ENCODE results near the gene MEIS1.

The MEIS1 gene

DNA sequence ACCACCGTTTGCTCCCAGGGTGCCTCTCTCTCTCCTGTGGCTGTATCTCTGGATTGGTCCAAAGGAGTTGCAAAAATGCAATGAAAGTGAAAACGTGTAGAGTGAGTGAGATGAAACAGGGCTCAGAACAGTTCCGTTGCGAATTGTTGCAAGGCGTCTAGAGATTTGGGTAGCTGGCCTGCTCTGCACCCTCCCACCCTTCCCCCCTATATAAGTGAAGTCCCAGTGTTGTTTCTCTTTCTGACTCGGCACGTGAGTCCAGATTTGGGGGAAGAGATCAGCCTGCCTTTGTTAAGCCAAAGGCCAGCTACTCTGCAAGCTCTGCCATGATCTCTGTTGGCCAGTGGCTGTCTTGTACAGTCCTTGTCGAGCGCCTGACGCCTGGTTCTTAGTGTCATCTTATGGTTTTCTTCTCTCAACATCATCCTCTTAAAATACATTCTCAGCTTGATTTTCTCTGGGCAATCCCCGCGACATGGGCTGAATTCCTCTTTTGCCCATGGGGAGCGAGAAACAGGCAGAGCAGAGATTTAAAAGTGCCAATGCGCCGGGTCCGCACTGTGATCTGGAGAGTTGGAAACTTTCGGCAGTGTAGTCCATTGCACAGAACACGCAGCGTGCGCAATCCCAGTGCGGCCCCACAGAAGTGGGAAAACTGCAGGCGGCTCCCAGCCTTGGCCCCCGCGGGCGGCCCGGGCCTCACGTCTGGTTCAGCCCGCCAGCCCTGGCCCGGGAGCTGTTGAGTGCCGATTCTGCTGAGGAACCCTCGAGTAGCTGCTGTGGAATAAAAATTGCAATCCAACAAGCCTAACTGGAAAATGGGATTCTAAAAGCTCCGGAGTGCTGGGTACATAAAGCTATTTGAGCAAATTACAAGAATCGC lies 9.3 kb downstream of the MEIS1 start:
- DNase-seq (ENCODE audit: low read depth), result no peak

DNA sequence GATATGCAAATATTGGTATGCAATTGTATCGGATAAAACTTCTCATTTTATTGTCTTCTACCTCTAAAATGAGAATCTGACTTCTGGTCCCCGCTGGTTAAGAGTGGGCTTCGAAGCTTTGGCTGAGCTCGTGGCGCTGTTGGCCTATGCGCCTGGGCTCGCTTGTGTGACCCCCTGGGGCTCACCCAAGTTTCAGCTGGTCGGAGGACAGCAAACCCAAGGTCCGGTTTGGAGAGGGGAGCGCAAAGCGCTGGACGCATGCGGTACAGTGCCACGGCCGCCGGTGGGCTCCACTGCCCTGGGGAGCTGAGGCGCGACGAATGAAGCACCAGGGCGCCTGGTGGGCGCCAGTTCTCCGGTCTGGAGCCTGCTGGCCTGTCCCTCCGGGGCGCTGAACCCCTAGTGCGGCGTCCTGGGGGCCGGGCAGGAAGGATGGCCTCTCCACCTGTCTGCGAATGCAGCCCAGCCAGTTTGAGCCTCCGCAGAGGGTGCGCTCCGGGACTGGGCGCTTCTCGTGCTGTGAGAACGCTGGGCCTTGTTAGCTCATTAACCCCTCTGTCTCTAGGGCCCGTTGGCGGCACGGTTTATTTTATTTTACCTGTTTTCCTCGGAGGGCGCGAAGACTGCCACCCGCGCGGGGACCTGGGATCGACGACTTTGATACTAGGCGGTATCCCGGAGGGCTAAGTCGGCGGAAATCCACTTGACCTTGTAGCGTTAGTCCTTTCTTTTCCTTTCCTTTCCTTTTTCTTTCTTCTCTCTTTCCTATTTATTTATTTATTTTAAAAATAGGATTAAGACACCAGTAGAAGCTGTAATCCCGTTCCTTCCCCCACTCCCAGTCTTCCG lies 10.4 kb downstream of the MEIS1 start:
- no peak for DNase-seq (ENCODE audit: low read depth)

DNA sequence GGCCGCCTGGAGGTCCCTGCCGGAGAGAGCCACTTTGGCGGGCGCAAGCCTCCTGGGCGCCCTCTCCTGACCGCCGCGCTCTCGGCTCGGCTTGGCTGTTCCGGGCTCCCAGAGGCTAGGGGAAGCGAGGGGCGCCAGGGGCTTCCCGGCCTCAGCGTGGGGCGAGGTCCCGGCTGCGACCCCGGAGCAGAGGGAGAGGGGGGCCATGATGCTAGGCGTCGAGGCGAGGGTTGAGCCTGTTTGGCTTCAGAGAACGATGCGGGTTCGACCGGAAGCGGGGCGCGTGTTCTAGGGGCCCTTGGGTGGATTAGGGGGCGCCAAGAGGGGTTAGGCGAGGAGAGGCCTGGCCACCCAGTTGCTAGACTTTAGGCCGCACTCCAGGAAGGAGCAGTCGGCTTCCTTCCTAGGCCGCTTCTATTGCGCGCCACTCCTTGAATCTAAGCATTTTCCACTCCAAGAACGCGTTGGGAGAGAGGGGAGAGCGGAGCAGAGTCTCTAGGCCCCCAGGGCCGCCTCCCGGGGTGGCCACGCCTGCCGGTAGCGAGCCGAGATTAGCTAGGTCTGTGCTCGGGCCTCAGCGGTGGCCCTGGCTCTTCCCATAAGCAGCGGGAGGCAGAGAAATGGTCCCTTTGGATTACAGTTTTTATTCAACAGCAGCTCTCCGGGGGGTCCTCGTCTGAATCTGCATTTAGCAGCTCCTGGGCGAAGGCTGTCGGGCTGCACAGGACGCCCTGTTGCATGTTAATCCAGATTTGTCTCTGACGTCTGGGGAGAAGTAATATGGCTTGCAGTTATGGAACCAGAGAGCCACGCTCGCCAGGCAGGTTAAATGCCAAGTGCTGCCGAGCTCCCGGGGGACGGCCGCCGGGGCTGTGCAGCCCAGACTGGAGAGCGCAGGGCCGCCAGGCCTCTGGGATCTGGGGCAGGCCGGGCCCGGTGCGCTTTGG lies 11.3 kb downstream of the MEIS1 start:
- DNase-seq (ENCODE audit: low read depth), result no peak

DNA sequence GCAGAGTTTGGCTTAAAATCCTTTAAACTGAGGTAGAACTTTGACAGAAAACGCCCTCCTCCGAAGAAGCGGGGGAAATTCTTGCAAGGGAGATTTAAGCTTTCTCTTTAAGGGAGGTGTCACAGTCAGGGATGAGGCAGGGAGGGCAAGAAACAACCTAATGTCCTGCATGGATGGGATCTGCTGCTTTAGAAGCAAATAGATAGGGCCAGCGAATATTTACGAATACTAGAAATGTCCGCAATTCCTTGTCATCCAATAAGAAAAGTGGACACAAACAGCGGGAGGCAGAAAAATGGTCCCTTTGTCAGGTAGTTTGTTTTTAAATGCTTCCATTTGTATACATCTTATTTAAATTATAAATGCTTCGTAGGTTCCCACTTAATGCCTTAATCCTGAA lies 12.0 kb downstream of the MEIS1 start:
- DNase-seq (ENCODE audit: low read depth), result no peak

DNA sequence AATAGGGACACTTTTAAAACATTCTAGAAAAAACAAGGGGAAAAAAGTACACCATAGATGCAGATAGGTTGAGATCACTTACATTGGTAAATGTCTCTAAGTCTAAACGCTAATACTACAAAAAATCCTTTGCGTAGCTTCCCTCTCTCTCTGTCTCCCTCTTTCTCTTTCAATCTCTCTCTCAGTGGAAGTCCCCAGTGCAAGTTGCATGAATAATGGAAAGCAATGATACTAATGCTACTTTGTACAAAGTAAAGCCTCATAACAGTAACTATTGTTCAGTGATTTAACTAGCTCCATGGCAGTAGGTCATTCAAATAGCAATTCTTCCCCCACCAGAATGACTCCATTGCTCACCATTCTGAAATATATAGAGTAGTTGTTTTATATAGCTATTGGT lies 12.8 kb downstream of the MEIS1 start:
- DNase-seq (ENCODE audit: low read depth), result no peak

DNA sequence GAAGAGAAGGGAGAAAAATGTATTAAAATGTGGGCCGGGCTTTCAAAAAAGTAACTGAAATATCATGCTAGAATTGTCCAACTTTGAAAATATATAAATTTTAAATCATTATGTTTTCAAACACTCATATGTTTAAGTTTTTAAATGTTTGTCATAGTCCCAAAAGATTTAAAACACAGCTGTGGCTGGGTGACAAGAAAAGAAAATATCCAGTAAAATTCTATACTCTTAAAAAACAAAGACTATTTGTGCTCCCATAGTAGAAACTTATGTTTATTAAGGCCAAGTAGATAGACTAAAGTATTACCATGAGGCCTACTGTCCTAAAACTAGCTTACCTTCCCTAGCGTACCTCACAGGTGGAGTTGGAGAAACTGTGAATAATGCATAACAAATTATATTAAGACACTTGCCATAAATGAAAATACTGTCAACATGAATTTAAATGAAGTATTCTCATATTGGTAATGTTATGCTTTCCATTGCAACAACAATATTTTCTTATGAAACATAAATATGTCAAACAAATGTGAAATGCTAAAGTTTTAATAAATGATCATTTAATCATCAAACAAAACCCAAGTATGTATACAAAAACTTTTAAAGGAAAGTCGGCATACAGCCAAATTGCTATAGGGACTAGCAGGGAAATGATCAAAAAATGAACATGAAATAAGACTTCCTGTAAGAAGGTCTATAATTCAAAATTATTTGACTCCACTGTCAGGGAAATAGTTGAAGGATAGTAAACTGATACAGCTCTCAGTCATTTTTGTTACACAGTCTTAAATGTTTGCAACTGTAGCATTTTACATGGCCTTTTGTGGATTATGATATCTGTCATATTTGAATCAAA lies 13.4 kb downstream of the MEIS1 start:
- no peak for DNase-seq (ENCODE audit: low read depth)

DNA sequence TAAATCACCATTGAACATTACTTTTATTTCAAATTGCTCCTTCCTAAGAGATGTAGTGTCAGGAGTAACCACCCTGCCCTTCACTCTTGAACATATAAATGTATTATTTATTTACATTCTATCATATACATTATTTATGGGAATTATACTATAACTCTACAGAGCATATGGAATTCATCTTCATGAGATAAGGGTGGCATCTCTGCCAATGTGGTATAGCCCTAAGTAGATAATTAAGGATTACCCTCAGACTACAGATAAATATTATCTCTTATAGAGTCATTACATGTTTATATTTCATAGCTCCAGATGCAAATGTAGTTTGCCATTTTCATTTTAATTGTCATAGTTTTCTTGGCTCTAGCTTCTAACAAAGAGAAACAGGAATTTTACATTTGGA lies 17.3 kb downstream of the MEIS1 start:
- no peak for DNase-seq (ENCODE audit: low read depth)

DNA sequence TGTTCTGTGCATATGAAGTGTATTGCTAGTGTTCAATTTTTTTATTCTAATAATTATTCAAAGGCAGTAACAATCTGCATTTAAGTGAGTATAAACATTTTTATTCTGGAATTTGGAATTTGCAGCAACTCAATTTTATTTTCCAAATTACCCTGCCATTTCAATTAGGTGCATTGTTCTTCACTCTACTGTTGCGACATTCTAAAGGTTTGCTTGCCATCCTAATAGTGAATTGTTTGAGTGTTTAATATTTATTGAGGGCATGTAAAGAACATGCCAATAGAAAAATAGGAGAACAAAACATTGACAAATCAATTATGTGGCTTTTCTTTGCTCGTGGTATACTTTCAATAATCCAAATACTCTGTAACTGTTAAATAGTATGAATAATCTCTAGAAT lies 18.0 kb downstream of the MEIS1 start:
- DNase-seq (ENCODE audit: low read depth), result no peak

DNA sequence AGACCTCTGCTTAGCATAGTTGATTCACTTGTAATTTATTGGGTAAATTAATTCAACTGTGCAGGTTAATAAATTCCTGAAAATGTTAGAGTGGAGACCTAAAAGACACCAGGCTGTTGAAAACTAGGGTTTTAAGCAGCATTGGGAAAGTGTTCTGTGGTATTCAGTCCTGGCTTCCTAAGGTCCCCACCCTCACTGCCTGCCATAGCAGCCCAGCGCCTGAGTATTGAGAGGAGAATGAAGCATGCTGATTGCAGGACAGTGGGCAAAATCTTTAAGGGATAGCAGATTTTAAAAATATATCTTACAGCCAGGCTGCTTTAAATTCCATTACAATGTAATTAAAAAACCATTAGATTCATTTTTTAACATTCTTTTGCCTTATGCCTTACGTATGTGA lies 20.6 kb downstream of the MEIS1 start:
- no peak for DNase-seq (ENCODE audit: low read depth)

DNA sequence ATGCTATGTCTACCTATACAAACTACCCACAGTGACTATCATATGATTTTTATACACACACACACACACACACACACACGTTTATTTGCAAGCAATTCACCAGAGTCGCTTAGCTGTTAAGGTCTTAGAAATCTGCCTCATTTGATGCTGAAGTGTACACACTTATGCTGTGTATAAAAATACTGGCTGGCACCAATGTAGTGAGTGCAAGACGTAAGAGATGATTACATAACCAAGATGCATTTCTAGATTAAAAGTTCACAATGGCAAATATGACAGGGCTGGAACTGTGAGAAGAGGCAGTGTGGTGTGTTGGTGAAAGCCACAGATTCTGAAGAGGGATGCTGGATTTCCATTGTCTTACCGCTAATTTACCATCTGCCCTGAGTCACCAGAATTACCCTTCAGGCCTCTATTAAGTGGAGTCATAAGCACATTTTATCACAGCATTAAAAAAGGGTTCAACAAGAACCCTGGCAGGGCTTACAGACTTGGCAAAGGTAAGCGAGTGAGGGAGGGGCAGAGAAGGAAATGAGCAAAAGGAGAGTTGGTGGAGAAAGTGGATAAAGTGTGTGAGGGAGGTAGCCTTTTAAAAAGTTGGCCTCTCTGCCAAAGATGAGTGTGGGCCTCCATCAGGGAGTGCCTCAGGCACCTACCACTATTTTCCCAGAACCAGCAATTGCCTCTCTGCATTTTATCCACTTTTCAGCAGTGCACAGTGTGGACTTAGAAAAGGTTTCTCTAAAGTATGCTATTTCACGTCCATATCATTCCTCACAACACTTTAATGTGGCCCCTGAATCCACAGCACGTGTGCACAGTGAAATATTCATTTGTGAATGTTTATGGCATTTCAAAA lies 21.5 kb downstream of the MEIS1 start:
- no peak for DNase-seq (ENCODE audit: low read depth)

DNA sequence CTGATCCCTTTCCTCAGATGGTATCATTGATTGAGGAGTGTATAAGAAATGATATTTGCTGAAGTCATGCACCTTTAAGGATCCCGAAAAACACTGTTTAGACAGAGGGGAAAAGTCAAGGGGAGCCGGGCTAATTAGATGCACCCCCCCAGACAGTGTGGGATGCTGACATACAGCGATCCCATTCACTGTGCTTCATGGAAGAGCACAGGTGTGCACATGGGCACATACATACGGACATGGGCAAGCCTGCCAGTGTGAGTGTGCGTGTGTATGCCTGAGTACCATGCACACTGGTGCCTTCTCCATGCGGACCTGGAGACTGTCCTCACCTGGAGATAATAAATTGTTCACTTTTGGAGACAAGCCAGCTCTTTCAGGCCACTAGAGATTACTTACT lies 22.6 kb downstream of the MEIS1 start:
- no peak for DNase-seq (ENCODE audit: low read depth)

DNA sequence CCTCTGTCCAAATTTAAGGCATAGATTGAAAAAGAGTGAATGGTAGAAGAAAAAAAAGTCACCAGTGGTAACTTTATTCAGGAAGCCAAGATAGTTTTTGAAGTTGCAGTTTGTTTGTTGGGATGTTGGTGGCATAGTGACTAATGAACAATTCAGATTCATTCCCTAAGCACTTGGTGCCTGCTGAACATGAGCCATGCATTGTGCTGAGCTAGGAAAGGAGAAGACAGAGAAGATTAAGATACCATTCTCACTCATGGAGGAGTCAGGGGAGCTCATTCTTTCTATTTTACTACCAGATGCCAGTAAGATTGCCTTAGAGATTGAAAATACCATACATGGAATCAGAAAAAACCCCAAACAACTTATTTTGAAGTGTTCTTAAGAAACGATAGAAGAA lies 25.1 kb downstream of the MEIS1 start:
- no peak for DNase-seq (ENCODE audit: low read depth)

DNA sequence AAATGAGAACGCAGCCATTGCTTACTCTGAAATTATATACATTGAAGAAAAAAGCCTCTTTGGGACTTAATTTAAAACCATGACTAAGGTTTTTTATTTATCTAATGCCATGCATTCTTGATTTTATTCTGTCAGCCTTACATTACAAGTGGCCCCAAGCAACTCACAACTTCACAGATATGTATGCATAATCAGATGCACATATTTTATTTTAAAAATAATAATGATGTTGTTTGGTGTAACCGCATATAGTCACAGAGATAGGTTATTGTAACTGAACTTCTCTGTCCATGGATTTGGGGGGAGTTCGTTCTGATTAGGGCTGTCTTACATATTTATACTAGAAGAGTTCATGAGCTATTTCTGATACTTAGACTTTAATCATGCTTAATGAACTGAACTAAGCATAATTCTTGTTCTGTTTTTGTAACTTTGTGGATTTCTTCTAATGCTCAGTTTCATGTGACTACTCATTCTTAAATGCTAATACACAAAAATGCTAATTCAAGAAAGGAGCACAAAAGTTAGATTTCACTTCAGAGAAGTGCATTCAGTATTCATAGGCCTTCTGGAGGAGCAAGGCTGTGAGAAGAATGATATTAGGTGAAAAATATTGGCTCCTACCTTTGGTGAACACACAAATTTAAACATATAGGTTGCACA lies 26.2 kb downstream of the MEIS1 start:
- DNase-seq (ENCODE audit: low read depth), result no peak

DNA sequence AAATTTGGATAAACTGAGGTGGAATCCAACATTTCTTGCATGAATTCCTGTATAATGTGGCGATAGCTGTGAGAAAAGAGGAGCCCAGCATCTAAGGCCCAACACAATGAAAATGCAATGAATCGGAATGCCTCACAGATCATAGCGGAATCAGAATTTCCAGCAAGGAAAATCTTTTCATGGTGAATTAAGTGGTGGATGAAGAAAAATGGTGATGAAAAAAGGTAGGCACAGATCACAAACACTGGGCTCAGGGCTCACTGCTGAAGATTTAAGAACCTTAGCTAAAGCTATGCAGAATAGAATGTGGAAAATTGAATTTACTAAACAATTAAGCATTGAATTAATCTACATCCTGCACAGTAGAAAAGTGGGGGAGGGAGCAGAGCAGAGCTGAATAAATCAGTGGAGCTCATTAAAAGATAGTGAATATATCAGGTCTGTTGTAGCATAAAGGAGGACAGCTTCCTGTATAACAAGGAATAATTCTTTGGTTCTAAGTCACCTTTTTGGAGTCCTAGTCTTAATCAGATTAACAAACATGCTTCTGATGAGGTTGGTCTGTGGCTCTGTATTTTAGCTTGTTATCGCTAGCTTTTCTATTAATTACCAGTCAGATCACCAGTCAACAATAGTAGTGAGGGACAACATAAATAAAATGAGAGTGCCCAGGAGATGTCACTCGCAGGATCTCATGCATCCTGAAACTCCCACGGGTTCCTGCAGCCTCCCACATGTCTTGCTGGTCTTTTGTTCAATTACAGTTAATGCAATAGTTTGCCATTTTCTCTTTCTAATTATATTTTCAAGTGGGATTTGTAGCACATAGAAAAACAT lies 27.0 kb downstream of the MEIS1 start:
- DNase-seq (ENCODE audit: low read depth), result no peak

DNA sequence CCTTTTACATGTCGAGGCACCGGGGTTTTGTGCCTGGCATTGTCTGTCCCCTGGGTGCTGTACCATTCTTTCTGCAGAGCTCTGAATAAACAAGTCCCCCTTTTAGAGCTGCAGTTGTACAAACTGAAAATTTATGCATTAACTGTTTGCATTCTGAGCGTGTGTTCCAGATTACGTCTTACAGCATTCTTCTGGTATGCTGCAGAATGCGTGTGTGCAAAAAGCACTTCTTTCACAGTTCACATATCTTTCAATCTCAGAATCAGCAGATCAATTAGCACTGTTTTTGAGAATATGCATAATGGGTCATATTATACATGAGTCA lies 27.5 kb downstream of the MEIS1 start:
- no peak for DNase-seq (ENCODE audit: low read depth)

DNA sequence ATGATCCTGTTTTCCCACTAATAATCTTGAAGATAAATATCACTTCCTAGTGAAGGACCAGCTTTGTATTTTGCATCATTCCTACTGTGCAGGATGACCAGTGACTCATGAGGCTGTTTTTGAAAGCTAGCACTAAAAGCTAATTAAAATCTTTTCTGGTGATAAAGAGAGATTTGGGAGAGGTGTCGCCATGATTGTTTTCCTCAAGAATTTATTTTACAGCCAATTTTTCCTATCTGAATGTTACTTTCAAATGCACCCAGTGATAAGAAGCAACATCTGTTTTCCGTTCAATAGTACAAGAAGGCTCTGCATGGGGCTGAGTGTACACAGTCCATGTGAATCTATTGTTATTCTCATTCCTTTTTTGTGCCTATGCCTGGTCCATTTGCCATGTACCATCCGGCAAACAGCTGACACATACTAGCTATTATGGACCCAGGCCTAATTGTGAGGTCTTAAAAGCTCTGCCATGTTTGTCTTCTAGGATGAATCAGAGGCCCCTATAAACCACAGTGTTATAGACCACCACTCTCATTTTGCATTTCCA lies 28.4 kb downstream of the MEIS1 start:
- DNase-seq (ENCODE audit: low read depth), result no peak

DNA sequence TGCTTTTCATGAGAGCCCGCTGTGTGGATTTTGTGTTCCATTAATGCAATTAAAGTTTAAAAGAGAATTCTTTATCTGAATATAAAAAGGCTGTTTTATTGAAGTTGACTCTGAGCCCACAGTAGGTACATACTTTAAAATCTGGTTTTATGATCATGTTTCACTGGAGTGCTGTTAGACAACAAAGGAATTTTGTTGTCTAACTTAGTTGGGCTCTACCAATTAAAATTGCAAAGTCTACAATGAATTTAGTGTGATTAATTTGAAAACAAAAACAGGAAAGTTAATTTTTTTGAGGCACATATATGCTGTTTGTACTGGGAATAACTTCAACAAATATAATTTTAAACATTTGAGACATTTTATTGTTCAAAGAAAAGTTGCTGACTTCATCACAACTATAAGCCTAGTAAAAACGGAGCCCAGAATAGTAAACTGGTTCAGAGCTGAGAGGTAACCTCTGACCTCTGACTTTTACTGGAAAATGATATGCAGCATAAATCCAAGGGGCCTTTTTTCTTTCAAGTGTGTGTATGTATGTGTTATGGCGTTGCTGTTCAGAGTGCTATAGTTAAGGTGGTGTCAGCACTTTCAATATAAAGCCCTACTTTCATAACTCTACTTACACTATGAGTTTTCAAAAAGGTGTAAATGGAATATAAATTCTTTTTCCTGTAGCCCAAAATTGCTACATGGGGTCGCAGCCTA lies 30.2 kb downstream of the MEIS1 start:
- no peak for DNase-seq (ENCODE audit: low read depth)

DNA sequence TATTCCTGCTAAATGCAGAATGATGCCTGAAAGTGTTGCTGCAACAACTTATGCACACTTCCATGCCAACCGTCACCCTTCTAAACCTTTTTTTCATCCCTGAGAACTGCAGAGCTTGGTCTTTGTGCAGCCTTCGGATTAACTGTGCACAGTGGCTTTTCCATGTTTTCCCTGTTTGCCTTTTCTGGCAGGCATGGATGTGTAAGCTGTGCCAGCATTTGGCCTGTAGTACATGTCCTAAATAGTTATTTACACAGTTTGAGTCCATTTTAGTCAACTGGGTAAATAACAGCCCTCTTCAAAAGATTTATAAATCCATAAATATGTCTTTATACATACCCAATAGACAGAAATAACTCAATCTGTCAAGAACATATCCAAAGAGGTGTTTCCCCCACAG lies 31.5 kb downstream of the MEIS1 start:
- DNase-seq (ENCODE audit: low read depth), result no peak
